GM12801 (cell line): ENCODE data around the gene CNMD.

ENCODE experiments used
- TF ChIP-seq, protein P1 (sequence below): IDR thresholded peaks from one replicate; pipeline ENCODE4 v1.5.1; 2011; ENCODE audit warnings: control low read depth; ENCODE audit not compliant: insufficient read length; ENCODE audit errors: extremely low read depth

The CNMD gene

DNA sequence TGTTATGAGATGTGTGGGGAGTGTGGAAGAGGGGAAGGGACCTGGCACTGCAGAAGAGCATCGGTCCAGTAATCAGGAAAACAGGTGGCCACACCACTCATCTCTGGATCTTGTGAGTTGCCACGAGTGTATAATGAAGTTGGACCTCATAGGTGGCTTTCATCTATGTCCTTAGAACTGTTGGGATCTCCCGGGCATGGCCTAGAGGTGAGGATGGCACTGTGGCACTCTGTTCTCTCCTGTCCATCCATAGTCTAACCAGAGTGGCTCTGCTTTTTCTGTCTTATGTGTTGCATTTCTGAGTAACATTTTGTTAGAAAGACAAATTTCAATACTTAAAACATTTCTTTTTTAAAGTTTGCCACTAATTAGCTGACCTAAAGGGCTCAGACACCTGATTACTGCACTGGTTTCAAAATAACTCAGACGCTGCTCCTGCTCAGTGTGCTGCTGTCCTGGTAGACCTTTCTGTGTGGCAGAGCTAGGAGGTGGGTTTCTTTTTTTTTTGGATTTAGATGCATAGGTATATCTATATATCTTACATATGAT lies 5.5 kb downstream of the CNMD start:
- TF ChIP-seq, protein P1, sequence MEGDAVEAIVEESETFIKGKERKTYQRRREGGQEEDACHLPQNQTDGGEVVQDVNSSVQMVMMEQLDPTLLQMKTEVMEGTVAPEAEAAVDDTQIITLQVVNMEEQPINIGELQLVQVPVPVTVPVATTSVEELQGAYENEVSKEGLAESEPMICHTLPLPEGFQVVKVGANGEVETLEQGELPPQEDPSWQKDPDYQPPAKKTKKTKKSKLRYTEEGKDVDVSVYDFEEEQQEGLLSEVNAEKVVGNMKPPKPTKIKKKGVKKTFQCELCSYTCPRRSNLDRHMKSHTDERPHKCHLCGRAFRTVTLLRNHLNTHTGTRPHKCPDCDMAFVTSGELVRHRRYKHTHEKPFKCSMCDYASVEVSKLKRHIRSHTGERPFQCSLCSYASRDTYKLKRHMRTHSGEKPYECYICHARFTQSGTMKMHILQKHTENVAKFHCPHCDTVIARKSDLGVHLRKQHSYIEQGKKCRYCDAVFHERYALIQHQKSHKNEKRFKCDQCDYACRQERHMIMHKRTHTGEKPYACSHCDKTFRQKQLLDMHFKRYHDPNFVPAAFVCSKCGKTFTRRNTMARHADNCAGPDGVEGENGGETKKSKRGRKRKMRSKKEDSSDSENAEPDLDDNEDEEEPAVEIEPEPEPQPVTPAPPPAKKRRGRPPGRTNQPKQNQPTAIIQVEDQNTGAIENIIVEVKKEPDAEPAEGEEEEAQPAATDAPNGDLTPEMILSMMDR: no peak

DNA sequence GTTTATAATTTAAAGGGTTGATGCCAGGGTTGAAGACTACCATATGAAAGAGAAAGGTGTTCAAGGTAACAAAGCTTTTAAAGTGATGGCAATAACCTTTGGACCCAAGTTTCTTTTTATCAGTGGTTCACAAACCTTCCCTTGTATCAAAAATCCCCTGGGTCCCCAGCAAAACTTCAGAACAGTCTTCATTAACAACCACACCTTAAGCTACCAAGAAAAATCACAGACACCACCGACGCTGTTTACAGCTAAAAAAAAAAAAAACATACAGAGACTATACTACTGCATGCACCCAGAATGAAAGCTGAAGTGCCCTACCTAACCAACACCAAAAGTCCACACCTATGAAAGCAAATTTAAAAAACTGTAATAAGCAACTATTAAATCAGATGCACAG lies 13.4 kb downstream of the CNMD start:
- TF ChIP-seq, protein P1: no peak

DNA sequence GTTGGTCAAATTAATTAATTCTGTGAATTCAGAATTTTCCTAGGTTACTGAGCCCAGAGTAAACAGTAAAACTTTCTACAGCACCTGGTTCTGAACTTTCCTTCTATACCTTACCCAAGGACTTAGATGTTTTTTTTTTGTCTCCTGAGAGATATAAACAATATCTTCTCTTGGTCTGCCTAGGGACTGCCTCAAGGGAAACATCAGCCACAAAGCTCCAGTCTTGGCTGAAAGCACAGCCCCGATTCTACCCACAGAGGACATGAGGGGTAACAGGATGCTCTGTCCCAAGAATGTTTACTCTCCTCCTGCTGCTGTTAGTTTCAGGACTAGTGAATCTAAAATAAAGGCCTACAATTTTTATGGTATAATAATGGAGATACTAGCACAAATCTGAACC lies 14.3 kb downstream of the CNMD start:
- TF ChIP-seq, protein P1: no peak

DNA sequence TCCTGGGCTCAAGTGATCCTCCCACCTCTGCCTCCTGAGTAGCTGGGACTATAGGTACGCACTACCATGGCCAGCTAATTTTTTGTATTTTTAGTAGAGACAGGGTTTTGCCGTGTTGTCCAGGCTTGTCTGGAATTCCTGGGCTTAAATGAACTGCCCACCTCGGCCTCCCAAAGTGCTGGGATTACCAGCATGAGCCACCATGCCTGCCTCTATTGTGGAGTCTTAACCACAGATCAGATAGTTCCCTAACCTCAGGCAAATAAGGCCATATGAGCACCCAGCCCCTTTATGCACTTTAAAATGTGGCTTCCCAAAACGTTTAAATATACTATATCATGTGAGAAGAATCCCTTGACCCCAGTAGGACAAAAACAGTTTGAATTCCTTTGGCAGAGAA lies 16.4 kb downstream of the CNMD start:
- TF ChIP-seq, protein P1: no peak

DNA sequence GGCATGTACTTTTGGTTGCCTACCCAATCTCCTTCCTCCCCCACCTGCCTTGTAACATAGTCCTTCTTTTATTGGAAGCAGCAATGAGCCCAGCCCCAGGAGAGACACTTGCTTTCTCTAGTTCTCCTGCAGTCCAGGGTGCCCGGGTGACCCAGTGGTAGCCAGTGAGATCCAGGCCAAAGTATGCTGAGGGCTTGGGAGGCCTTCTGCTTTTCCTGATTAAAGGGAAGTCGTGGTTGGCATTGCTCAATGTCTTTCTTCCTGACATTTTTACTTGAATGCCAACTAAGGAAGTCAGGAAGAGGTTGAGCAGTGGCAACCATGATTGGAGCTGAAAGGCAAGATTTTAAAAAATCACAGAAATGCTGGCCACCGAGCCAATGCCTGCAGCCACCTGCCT lies 25.7 kb downstream of the CNMD start:
- TF ChIP-seq, protein P1: no peak

DNA sequence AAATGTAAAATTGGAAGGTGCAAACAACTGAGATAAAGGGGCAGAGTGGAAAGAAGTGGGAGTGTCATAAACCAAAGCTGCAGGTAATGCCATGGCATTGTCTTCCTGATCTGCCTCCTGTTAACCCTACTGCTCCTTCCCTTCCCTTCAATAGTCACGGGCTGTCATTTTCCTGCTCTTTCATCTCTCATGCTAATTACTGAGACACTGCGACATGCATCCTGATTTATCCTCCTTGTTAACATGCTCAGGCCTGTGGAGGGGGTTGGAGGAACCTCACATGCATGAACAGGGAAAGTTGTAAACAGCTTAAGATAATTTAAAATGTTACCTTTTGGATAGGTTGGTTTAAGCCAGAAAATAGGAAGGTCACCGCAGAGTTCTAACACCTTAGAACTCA lies 27.2 kb downstream of the CNMD start:
- TF ChIP-seq, protein P1: no peak

DNA sequence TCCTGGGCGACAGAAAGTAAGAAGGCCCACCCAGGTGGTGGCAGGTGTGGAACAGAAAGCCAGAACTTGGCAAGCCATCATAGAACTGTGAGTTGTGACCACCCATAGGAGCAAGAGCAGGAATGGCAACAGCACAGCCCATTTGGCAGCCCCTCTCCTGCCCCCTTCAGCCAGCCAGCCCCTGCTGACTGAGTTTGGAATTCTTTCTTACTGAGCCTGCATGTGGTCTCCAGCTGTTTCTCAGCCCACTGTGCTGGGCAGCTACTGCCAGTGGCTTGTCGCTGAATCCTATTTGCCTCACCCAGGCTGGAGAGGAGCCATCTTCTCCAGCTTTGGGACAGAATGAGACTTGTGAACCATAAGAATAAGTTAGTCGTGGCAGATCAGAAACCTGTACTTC lies 28.3 kb downstream of the CNMD start:
- TF ChIP-seq, protein P1: no peak
